Motor neuron (in vitro differentiated cells): Measurements from ENCODE around the gene SLC25A26. TPM values are rescaled to one million over a fixed set of nuclear protein-coding genes. Genes with fewer than 3 reads are reported as not detected.
A peak's percentile ranks its signal among the peaks of the same experiment; 100 is the strongest.
"Not testable (repeated sequence)": the region's sequence is repeated elsewhere in the genome, so short reads cannot be mapped to it uniquely, and the experiment has no call there.

Experiments
- ATAC-seq, 8 experiments: fragments of 200-7000 bp; cut with Tn5 transposase; replicated peaks in 6 of 8; 2 replicates each; pipeline ENCODE4 v1.8.0; 2021; ENCODE audit warnings: mild to moderate bottlenecking in 8 of 8, moderate library complexity in 8 of 8
- H3K27ac ChIP-seq, 2 donors: fragments of 250-450 bp; sonication (Bioruptor Pico); 2 replicates each; pipeline ENCODE4 v1.9.0; 2021; ENCODE audit warnings: antibody characterized with exemption in 2 of 2, mild to moderate bottlenecking in 2 of 2, moderate library complexity in 1 of 2
- H3K4me1 ChIP-seq, 2 donors: fragments of 250-450 bp; sonication (Bioruptor Pico); replicated peaks in 1 of 2; 2 replicates each; pipeline ENCODE4 v1.6.1; 2021; ENCODE audit warnings: antibody characterized with exemption in 2 of 2, mild to moderate bottlenecking in 2 of 2, moderate library complexity in 1 of 2
- H3K4me3 ChIP-seq, 5 donors: fragments of 250-450 bp; sonication (Bioruptor Pico); 2 replicates each; pipeline ENCODE4 v1.9.0; 2021; ENCODE audit warnings: antibody characterized with exemption in 5 of 5, mild to moderate bottlenecking in 5 of 5, moderate library complexity in 4 of 5
- WGBS, 10 experiments: fragments of 450-650 bp; shearing (Covaris generic); methylation state at CpG; one replicate each; pipeline ENCODE4 v1.0.0; 2022; 5-methylcytosine and 5-hydroxymethylcytosine counted together
- in situ Hi-C, 9 experiments: fragments of 400-800 bp; cut with MboI; loops; one replicate each; pipeline ENCODE4 v1.15.0; 2021; ENCODE audit warnings: low sequenced_read_pairs in 9 of 9, low pct_unique_long_range_greater_than_20kb in 2 of 9; ENCODE audit not compliant: unreplicated experiment in 9 of 9
- total RNA-seq, 8 experiments: library from RNA; unstranded; fragments of 300-600 nt; gene quantifications; 2 replicates each; pipeline versions ENCODE4 v1.2.3 to v1.2.4, GENCODE V29; 2022

Gene SLC25A26
- total RNA-seq, 8 experiments from 2014 or later, result 13.7 to 26.7 (median 19.4) TPM

GRCh38 chr3:66306991-66307390 is 86.2 kb downstream of the SLC25A26 start:
- H3K27ac ChIP-seq, in situ Hi-C loops, H3K4me1 ChIP-seq, H3K4me3 ChIP-seq, ATAC-seq: not testable (repeated sequence)
- 40 to 94% (median 84%) methylated on average over 2 to 4 of the region's 4 CpGs; no CpG with 5 or more reads in 1 of the 10 experiments for WGBS, 10 experiments

GRCh38 chr3:66312039-66312438 is 91.2 kb downstream of the SLC25A26 start:
- Histone ChIP-seq H3K4me3 (no peak overlapping the region), H3K4me1 (no peaks in the 10 kb centered on the region), H3K27ac (no peak overlapping the region)
- no peak for ATAC-seq
- WGBS, 10 experiments, result 29 to 86% (median 82%) methylated on average over 1 to 4 of the region's 4 CpGs; no CpG with 5 or more reads in 6 of the 10 experiments
- in situ Hi-C loops, result no loop called here

GRCh38 chr3:66314455-66314854 is 93.7 kb downstream of the SLC25A26 start:
- in situ Hi-C loops, result no loop called here
- ATAC-seq, result no peak
- Histone ChIP-seq H3K4me3 (no peak overlapping the region), H3K27ac (no peak overlapping the region), H3K4me1 (no peaks in the 10 kb centered on the region)
- 48 to 100% (median 93%) methylated on average over 1 to 6 of the region's 6 CpGs for WGBS, 10 experiments

- ATAC-seq, result peak in 1 of 8 experiments; percentile 51
- H3K4me3 ChIP-seq, result no peak overlapping the region
- in situ Hi-C loops, result no loop called here
- H3K27ac ChIP-seq, result no peak overlapping the region
- WGBS, 10 experiments, result 67 to 100% (median 89%) methylated on average over 1 to 5 of the region's 7 CpGs; no CpG with 5 or more reads in 3 of the 10 experiments
- no peaks in the 10 kb centered on the region for H3K4me1 ChIP-seq
Measured at GRCh38 chr3:66317750-66318376, 97.1 kb downstream of the SLC25A26 start.

- Histone ChIP-seq H3K27ac (no peak overlapping the region), H3K4me1 (no peaks in the 10 kb centered on the region), H3K4me3 (no peak overlapping the region)
- in situ Hi-C loops, result no loop called here
- ATAC-seq, result no peak
- WGBS, 10 experiments, result 71 to 100% (median 85%) methylated on average over 1 of the region's 1 CpG; no CpG with 5 or more reads in 2 of the 10 experiments
Measured at GRCh38 chr3:66320390-66320789, 99.6 kb downstream of the SLC25A26 start.

GRCh38 chr3:66322436-66322835 is 101.6 kb downstream of the SLC25A26 start:
- in situ Hi-C loops, result no loop called here
- Histone ChIP-seq H3K4me1 (no peaks in the 10 kb centered on the region), H3K4me3 (no peak overlapping the region), H3K27ac (no peak overlapping the region)
- no peak for ATAC-seq

GRCh38 chr3:66326340-66326739 is 105.5 kb downstream of the SLC25A26 start:
- no peak for ATAC-seq
- Histone ChIP-seq H3K27ac (no peak overlapping the region), H3K4me1 (no peaks in the 10 kb centered on the region), H3K4me3 (no peak overlapping the region)
- in situ Hi-C loops, result no loop called here
- 40 to 94% (median 80%) methylated on average over 1 to 5 of the region's 6 CpGs; no CpG with 5 or more reads in 5 of the 10 experiments for WGBS, 10 experiments

GRCh38 chr3:66335671-66336070 is 114.9 kb downstream of the SLC25A26 start:
- Histone ChIP-seq H3K4me1 (peaks cover 15 to 16% of the 10 kb centered on the region in 2 donors), H3K4me3 (no peak overlapping the region), H3K27ac (no peak overlapping the region)
- no peak for ATAC-seq
- in situ Hi-C loops, result no loop called here
- WGBS, 10 experiments, result 78 to 100% (median 100%) methylated on average over 1 to 2 of the region's 2 CpGs; no CpG with 5 or more reads in 1 of the 10 experiments

GRCh38 chr3:66336333-66336766 is 115.5 kb downstream of the SLC25A26 start:
- no peak overlapping the region for H3K27ac ChIP-seq
- H3K4me1 ChIP-seq, result peaks cover 15 to 16% of the 10 kb centered on the region in 2 donors
- in situ Hi-C loops, result no loop called here
- ATAC-seq, result peak; percentile 35 to 93 (median 56)
- WGBS, 10 experiments, result 12 to 65% (median 29%) methylated on average over 2 to 4 of the region's 4 CpGs
- no peak overlapping the region for H3K4me3 ChIP-seq

GRCh38 chr3:66338927-66339326 is 118.1 kb downstream of the SLC25A26 start:
- Histone ChIP-seq H3K4me3 (no peak overlapping the region), H3K27ac (no peak overlapping the region), H3K4me1 (peaks cover 15 to 16% of the 10 kb centered on the region in 2 donors)
- ATAC-seq, result peak in 1 of 8 experiments; percentile 30
- 0 to 100% (median 94%) methylated on average over 2 to 3 of the region's 3 CpGs; no CpG with 5 or more reads in 1 of the 10 experiments for WGBS, 10 experiments
- in situ Hi-C loops, result no loop called here

- Histone ChIP-seq H3K4me1 (no peaks in the 10 kb centered on the region), H3K27ac (no peak overlapping the region), H3K4me3 (no peak overlapping the region)
- in situ Hi-C loops, result no loop called here
- peak in 1 of 8 experiments; percentile 61 for ATAC-seq
- 17 to 100% (median 83%) methylated on average over 2 to 8 of the region's 8 CpGs; no CpG with 5 or more reads in 1 of the 10 experiments for WGBS, 10 experiments
Measured at GRCh38 chr3:66342717-66343356, 122.0 kb downstream of the SLC25A26 start.

- ATAC-seq, result peak in 3 of 8 experiments; percentile 11 to 53 (median 47)
- Histone ChIP-seq H3K4me3 (no peak overlapping the region), H3K27ac (no peak overlapping the region), H3K4me1 (peaks cover 0 to 9% of the 10 kb centered on the region in 2 donors)
- WGBS, 10 experiments, result 30 to 100% (median 84%) methylated on average over 1 to 8 of the region's 9 CpGs; no CpG with 5 or more reads in 3 of the 10 experiments
- in situ Hi-C loops, result no loop called here
Measured at GRCh38 chr3:66344391-66344811, 123.6 kb downstream of the SLC25A26 start.

- H3K4me1 ChIP-seq, result peaks cover 0 to 9% of the 10 kb centered on the region in 2 donors
- WGBS, 10 experiments, result 57 to 94% (median 84%) methylated on average over 1 to 6 of the region's 8 CpGs
- peak in 3 of 8 experiments; percentile 23 to 45 (median 35) for ATAC-seq
- in situ Hi-C loops, result no loop called here
- no peak overlapping the region for H3K4me3 ChIP-seq
- H3K27ac ChIP-seq, result no peak overlapping the region
Measured at GRCh38 chr3:66344848-66345578, 124.2 kb downstream of the SLC25A26 start.
